ENCODE results near the gene MYMK. TPM values are rescaled to one million over a fixed set of nuclear protein-coding genes. Genes with fewer than 3 reads are reported as not detected.

Gene MYMK
- total and polyA plus RNA-seq, 7 donors, result not detected

DNA sequence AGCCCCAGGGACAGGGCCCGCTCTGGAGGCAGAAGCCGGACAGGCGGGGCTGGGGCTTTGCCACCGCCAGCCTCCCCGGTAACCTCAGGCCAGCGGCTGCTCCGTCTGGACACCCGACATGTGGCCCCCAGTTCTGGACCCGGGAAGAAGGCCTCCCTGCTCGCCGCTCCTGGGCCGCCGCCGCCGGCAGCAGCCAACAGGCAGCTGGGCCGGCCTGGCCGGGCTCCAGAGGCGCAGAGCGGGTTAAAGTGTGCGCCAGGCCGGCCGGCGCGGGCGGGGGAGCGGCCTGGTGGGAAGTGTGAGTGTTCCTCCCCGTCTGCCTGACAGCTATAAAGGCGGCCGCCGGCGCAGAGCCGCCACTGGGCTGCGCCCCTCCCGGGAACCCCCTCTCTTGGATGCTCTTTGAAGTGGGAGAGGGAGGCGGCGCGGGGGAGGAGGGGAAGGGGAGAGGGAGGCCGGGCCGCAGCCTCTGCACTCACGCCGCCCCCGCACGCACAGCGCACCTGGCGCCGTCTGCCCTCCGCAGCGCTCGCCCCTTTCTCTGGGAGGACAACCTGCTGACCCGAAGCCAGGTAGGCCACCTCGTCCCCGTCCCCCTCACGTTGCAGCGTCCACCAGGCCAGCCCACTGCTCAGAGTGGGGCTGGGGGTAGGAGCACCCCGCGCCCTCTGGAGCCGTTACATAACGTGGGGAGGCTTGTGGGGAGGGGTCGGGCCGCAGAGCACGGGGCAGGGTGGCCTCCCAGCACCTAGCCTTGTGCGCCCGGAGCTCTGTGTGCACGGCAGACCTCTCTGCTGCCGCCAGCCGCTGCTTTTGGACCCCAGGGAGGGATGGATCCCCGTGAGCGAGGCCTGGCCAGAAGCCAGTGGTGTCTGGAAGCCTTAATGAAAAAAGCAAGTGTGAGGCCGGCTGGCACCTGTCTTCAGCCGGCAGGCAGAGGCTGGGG, 9.9 kb upstream of the MYMK start, which contains the start of gene ADAMTSL2:
Gene ADAMTSL2, plus strand, starts transcription at position 359 of the 946 bp plus-strand sequence. CDS start 2,009 bp downstream, outside the sequence.
- intact Hi-C loops (cut with DNase I), result loop anchor here (2.0 to 5.0 kb wide), 2 partner anchors 53 to 460 kb away; no protein-coding TSS in a partner anchor
- Histone ChIP-seq H3K9me3 (no peaks in the 10 kb centered on the region), H3K4me1 (peaks cover 0 to 47% (median 30%) of the 10 kb centered on the region in 4 donors), H3K4me3 (peak within 1 kb of the TSS; percentile 31 to 57 (median 48)), H3K27me3 (no peaks in the 10 kb centered on the region), H3K36me3 (no peaks in the 10 kb centered on the region), H3K27ac (peak within 1 kb of the TSS; percentile 61 to 70 (median 66))
- TF ChIP-seq EP300 (IDR thresholded peaks at IDR 0.05), result no peak
- TF ChIP-seq POLR2AphosphoS5 (IDR thresholded peaks at IDR 0.05), result peak in 1 of 4 donors; percentile 35
- peak; percentile 87 for DNase-seq
- WGBS, 2 donors, result 2 to 4% methylated on average over 70 of the region's 70 CpGs

DNA sequence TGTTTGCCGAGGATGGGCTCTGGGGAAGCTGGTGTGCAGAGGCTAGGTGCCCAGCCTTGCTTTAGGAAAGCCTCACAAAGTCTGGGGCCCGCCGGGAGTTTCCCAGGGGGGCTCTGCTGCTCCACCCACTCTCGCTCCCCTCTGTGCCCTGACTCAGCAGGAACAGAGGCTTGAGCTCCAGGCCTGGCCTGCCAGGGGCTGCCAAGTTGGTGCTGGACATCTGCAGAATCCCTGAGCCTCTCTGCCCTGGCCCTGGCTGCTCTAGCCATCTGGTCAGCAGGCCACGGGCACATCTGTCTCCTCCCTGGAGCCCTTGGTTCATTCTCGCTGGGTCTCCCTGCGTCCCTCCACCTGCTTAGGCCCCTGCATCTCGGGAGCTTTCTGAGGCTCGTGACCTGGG, 9.1 kb upstream of the MYMK start:
- intact Hi-C loops (cut with DNase I), result loop anchor here (1.0 to 2.0 kb wide), 2 partner anchors 192 to 461 kb away; no protein-coding TSS in a partner anchor
- H3K27ac ChIP-seq, result peak overlapping the region; percentile 61 to 70 (median 66)
- 42 to 50% methylated on average over 9 of the region's 9 CpGs for WGBS, 2 donors
- no peak for TF ChIP-seq POLR2AphosphoS5 (IDR thresholded peaks at IDR 0.05)
- TF ChIP-seq POLR2A (IDR thresholded peaks at IDR 0.05), result no peak
- TF ChIP-seq EP300 (IDR thresholded peaks at IDR 0.05), result no peak
- TF ChIP-seq, protein P1, sequence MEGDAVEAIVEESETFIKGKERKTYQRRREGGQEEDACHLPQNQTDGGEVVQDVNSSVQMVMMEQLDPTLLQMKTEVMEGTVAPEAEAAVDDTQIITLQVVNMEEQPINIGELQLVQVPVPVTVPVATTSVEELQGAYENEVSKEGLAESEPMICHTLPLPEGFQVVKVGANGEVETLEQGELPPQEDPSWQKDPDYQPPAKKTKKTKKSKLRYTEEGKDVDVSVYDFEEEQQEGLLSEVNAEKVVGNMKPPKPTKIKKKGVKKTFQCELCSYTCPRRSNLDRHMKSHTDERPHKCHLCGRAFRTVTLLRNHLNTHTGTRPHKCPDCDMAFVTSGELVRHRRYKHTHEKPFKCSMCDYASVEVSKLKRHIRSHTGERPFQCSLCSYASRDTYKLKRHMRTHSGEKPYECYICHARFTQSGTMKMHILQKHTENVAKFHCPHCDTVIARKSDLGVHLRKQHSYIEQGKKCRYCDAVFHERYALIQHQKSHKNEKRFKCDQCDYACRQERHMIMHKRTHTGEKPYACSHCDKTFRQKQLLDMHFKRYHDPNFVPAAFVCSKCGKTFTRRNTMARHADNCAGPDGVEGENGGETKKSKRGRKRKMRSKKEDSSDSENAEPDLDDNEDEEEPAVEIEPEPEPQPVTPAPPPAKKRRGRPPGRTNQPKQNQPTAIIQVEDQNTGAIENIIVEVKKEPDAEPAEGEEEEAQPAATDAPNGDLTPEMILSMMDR (IDR thresholded peaks at IDR 0.05), result no peak
- H3K4me3 ChIP-seq, result peak overlapping the region in 3 of 4 donors; percentile 44 to 57 (median 53)
- DNase-seq, result no peak
- no peaks in the 10 kb centered on the region for H3K36me3 ChIP-seq
- no peaks in the 10 kb centered on the region for H3K27me3 ChIP-seq
- no peaks in the 10 kb centered on the region for H3K9me3 ChIP-seq
- H3K4me1 ChIP-seq, result peaks cover 0 to 43% (median 30%) of the 10 kb centered on the region in 4 donors

DNA sequence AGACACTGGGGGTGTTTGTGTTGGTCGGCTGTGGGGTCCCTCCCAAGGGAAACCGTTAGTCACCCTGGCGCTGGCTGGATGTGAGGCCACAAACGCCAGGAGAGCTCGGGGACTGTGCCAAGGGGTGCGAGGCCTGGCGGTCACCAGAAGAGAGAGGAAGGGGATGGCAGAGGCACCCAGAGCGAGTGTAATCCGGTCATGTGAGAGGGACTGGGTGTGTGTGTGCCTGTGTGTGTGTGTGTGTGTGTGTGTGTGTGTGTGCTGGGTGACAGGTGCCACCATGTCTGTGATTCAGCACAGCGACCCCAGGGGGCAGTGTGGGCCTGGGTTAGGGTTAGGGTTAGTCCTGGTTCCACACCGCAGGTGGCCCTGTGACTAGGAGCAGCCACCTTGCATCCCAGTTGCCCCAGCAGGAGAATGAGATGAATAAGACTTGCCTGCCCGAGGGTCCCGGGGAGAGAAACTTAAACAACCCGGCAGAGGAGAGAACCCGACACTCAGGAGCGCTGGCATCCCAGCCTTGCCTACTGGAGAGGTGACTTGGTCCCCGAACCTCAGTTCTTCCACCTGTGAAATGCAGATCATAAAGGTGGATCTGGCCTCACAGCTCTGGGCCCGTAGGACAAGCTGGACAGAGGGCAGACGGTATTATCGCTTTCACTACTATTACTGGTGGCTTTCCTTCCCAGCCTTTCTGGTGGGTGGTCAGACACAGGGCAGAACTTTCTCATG, 8.3 kb upstream of the MYMK start:
- Histone ChIP-seq H3K9me3 (no peaks in the 10 kb centered on the region), H3K4me1 (peaks cover 0 to 45% (median 37%) of the 10 kb centered on the region in 4 donors), H3K27ac (peak overlapping the region in 2 of 4 donors; percentile 66 to 70), H3K27me3 (no peaks in the 10 kb centered on the region), H3K4me3 (no peak overlapping the region), H3K36me3 (no peaks in the 10 kb centered on the region)
- 29 to 50% methylated on average over 20 of the region's 20 CpGs for WGBS, 2 donors
- no peak for TF ChIP-seq POLR2AphosphoS5 (IDR thresholded peaks at IDR 0.05)
- TF ChIP-seq, protein P1 (IDR thresholded peaks at IDR 0.05), result peak; percentile 53 to 85 (median 73)
- peak; percentile 83 for DNase-seq
- intact Hi-C loops (cut with DNase I), result loop anchor here (1.0 kb wide), 1 partner anchor 193 kb away; no protein-coding TSS in a partner anchor

DNA sequence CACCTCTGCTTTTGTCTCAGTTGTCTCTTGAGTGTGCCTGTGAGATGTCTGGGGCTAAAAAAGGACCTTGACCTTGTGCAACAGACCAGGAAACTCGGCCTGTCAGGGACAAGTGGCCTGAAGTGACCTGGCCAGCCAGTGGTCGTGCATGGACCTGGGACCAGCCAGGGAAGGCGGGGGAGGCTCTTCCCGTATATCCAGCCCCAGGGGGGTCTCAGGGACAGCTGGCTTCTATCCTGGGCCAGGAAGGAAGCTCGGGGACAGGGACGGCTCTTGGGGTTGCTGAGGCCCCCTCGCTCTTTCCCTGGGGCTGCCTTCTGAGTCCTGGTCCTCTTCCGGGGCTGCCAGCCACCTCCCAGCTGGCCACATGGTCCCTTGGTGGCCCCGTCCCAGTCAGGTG, 6.5 kb upstream of the MYMK start:
- H3K27ac ChIP-seq, result no peak overlapping the region
- intact Hi-C loops (cut with DNase I), result no loop called here
- peaks cover 0 to 62% (median 54%) of the 10 kb centered on the region in 4 donors for H3K4me1 ChIP-seq
- H3K27me3 ChIP-seq, result no peaks in the 10 kb centered on the region
- H3K36me3 ChIP-seq, result no peaks in the 10 kb centered on the region
- WGBS, 2 donors, result 71 to 84% methylated on average over 9 of the region's 9 CpGs
- TF ChIP-seq POLR2A (IDR thresholded peaks at IDR 0.05), result no peak
- TF ChIP-seq, protein P1 (IDR thresholded peaks at IDR 0.05), result no peak
- no peak for TF ChIP-seq POLR2AphosphoS5 (IDR thresholded peaks at IDR 0.05)
- TF ChIP-seq EP300 (IDR thresholded peaks at IDR 0.05), result no peak
- no peak for DNase-seq
- H3K9me3 ChIP-seq, result no peaks in the 10 kb centered on the region
- H3K4me3 ChIP-seq, result no peak overlapping the region

All from sigmoid colon (tissue), 7 donors.